NCI-H1105 (cell line): ENCODE measurements around the gene ARHGEF28.
A peak's percentile ranks its signal among the peaks of the same experiment; 100 is the strongest.

Experiments used
- DNase-seq: peaks from one replicate; lab custom pipeline; 2025; lab: John Stamatoyannopoulos, UW

Gene ARHGEF28

DNA sequence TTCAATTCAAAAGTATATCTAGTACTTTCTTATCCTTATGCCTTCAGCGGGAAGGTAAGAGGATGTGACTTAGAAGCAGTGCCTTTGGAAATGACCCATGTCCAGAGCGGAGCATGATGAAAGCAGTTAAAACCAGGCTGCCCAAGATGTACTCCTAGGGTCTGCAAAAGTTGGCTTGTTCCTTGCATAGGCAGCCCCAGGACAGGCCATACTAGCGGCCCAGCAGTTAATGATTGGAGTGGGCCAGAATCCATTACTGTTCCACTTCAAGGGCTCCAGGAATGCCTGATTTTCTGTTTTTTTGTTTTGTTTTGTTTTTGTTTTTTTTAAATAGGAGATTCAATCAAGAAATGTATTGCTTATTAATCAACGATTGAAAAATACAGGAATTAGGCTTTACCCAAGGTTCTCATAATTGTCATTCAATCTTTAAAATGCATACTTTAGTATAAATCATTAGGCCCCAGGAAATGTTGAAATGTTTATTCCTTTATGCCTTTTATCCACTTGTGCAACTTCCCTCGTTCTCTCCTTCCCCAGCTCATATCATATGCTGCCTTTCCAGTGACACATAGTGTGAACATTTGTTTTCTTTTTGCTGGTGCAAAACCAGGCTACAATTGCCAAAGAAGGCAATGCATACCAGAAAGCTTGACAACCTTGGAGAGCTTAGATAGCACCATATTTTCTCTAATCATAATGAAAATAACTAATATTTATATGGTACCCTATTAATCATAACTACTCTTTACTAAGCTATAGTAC is 190.8 kb downstream of the ARHGEF28 start:
- DNase-seq: no peak

DNA sequence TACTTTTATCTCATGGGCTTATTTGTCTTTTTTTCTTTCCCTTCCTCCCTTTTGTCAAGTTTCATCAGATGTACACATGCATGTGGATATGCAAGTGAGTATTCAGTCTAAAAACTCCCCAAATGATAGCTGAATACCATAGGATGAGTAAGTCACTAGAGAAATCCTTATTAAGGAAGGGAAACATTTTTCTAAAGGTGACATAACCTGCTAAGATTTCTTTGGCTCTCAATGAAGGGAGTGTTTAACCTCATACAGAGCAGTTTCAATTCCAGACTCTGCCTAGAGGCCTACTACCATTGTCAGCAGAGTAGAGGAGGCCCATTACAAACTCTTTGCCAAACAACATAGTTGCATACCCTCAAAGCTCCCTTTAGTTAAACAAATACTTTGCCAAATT is 192.4 kb downstream of the ARHGEF28 start:
- DNase-seq: no peak

GRCh38 chr5:73820326-73820725 is 194.3 kb downstream of the ARHGEF28 start:
- DNase-seq: no peak

GRCh38 chr5:73821003-73821402 is 195.0 kb downstream of the ARHGEF28 start:
- DNase-seq: no peak

GRCh38 chr5:73822278-73822988 is 196.4 kb downstream of the ARHGEF28 start:
- DNase-seq: no peak

DNA sequence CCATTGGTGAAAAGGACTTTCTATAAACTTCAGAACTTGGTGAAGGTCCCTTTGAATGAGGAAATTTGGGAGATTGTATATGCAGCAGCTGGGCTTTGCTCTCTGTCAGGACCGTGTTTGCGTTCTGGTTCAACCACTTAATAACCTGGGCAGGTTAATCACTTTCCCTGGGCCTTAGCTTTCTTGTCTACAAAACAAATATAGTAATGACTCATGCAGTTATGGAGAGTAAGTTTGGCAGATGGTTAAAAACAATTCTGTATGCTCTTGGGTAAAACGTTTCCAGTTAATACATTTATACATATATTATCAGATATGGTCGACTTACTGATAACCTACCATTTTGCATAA is 197.0 kb downstream of the ARHGEF28 start:
- peak; percentile 5 for DNase-seq

- DNase-seq: no peak
Observed at GRCh38 chr5:73823508-73823925, 197.5 kb downstream of the ARHGEF28 start.

DNA sequence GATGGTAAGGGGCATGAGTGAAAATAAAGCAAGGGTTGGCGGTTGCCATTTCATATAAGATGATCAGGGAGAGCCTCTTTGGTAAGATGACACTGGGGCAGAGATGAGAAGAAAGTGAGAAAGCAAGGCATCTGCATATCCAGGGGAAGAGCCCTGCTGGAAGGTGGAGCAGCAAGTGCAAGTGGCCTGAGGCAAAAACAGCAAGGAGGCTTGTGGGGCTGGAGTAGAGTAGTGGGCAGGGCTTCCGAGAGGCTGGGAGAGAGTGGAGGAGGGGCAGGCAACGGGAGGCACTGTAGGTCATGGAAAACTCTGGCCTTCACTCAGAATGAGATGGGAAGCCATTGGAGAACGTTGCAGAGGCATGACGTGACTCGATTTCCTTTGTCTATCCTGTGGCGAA is 199.2 kb downstream of the ARHGEF28 start:
- DNase-seq: no peak

DNA sequence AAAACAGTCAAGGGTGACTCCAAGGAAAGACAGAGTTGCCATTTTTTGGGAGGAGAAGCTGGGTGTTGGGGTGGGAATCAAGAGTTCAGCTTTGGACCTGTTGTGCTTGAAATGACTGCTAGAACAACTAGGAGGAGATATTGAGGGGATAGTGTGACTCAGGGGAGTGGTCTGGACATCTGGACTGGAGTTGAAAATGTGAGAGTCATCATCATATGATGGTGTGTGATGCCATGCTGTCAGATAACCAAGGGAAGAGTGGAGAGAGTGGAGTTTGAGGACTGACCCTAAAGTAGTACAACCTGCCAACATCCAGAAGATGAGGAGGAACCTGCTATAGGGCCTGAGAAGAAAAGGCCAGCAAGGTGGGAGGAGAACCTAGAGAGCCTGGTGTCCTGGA is 199.7 kb downstream of the ARHGEF28 start:
- no peak for DNase-seq

GRCh38 chr5:73826301-73827105 is 200.5 kb downstream of the ARHGEF28 start:
- DNase-seq: no peak

DNA sequence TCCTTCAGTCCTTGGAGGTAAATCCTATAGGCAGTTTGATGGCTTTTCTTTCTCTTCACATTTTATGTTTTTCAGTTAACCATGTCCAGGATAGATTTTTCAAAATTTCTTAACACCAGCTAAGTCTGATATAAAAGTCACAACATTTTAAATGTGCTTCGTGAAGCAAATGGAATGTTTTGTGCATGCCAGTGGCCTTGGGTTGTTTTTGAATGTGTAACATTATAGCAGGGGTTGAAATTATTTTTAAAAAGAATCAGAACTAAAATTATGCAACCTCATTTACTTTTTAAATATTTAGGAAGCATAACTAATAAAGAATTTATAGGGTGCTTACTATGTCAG is 201.1 kb downstream of the ARHGEF28 start:
- no peak for DNase-seq

DNA sequence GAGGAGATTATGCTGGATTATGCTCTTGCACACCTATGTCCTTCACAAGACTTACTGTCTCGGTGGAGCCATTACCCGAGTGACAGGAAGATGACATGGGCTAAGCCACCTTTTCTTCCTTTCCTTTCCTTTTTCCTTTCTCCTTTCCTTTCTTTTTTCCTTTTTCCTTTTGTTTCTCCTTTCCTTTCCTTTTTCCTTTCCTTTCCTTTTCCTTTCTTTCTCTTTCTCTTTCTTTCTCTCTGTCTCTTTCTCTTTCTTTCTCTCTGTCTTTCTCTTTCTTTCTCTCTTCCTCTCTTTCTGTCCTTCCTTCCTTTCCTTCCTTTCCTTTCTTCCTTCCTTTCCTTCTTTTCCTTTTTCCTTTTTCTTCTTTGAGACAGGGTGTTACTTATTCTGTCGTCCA is 202.5 kb downstream of the ARHGEF28 start:
- DNase-seq: no peak

DNA sequence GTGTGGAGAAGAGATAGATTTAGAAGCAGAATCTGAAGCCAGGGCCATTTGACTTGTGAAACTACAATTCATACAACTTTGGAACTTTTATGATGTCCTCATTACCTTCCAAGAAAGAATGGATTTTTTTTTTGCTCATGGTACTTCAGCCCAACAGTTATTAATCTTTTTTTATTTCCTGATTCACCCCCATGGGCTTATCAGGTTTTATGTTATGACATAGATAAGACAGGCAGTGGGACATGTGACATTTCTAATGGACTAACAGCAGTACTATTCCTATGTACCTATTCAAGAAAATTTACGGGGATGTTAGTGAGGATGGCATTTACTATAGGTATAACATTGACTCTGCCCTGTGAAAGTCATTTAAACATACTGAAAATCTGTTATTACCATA is 204.7 kb downstream of the ARHGEF28 start:
- DNase-seq: no peak

DNA sequence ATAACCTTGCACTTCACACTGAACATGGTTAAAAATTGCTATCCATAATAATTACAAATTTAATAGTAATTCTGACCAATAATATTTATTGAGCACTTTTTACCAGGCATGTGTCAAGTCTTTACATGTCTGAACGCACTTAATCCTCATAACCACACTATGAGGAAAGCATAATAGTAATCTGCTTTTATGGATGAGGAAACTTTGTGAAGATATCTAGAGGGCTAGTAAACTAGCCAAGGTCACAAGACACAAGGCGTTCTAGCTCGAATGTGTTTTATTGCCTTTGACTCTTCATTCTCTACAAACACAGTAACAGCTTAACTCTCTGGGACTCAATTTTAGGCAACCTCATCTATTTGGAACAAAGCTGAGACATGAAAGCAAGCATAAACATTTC is 205.1 kb downstream of the ARHGEF28 start:
- no peak for DNase-seq

GRCh38 chr5:73834693-73835092 is 208.7 kb downstream of the ARHGEF28 start:
- DNase-seq: no peak

- no peak for DNase-seq
Observed at GRCh38 chr5:73835726-73836125, 209.7 kb downstream of the ARHGEF28 start.

- no peak for DNase-seq
Observed at GRCh38 chr5:73836607-73837006, 210.6 kb downstream of the ARHGEF28 start.

- DNase-seq: no peak
Observed at GRCh38 chr5:73838901-73839300, 212.9 kb downstream of the ARHGEF28 start.

- DNase-seq: no peak
Observed at GRCh38 chr5:73841641-73842040, 215.6 kb downstream of the ARHGEF28 start.

GRCh38 chr5:73844165-73844564 is 218.2 kb downstream of the ARHGEF28 start:
- no peak for DNase-seq

DNA sequence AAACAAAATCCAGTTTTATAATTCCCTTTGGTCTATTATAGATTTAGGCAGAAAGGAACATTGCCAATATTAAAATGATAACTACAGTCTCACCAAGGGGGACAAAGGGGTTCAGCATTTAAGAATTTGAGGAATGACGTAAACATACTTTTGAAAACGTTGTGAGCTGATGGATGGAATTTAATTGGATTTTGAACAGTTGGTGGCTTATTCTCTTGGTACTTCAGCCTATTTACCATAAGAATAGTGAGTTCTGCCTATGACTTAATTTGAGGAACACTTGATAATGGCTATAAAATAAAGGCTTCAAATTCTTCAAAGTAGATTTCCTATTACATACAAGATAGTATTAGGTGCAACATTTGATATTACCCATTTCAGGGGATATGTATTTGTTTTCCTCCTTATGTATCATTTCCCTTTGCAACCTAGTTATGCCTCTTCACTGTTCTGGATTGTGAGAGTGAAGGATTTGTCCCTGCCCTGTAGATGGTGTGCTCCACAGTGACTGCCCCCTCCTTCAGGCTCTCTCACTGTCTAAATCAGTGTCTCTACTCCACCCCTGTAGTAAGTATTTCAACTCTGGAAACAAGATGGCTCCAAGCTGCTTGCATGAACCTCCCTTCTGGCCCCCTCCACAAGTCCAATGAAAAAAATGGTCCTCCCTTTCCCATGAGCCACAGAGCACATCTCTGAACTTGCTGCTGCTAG is 225.6 kb downstream of the ARHGEF28 start:
- DNase-seq: no peak

- no peak for DNase-seq
Observed at GRCh38 chr5:73853091-73853490, 227.1 kb downstream of the ARHGEF28 start.
